GM10266 (cell line): ENCODE data around the gene TBCD.

Source experiments
- DNase-seq: peaks from one replicate; pipeline ENCODE4 v3.0.0; 2012; ENCODE audit errors: extremely low spot score
- CTCF ChIP-seq: IDR thresholded peaks from 2 replicates; pipeline ENCODE4 v1.5.1; 2012; ENCODE audit warnings: mild to moderate bottlenecking, low read depth; ENCODE audit not compliant: control insufficient read depth, insufficient read depth; ENCODE audit errors: missing control alignments

The TBCD gene

GRCh38 chr17:82930043-82930923, 178.4 kb downstream of the TBCD start:
- TF ChIP-seq CTCF: no peak
- no peak for DNase-seq

DNA sequence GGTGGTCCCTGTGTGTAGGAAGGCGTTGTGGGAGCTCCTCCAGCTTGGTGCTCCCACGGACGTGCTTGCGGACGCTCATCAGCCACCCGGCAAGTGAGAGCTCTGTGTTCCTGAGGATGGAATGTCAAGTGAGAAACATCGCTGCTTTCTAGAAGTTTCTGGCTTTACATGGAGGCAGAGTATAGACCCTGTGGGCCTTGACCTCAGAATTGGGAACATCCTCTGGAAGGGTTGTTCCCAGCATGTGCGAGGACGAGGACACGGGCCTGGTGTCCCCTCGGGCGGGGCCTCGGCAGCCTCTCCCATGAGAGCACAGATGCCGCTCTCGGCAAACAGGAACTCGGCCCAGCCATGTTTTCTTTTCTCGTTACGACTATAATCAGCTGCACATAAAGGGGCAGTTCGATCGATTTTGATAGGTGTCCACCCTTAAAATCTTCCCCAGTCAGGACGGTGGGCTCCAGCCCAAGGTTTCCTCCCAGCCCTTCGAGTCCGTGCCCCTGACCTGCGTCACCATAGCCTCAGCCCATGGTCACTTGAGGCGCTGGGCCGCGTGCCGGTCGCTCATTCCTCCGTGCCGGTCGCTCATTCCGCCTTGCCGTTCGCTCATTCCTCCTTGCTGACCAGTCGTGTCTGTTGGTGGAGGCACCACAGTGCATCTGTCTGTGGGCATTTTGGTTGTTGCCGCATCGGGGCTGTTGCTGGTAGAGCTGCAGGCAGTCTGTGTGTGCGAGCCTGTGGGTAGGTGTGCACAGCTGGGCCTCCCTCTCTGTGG, 179.2 kb downstream of the TBCD start:
- no peak for TF ChIP-seq CTCF

DNA sequence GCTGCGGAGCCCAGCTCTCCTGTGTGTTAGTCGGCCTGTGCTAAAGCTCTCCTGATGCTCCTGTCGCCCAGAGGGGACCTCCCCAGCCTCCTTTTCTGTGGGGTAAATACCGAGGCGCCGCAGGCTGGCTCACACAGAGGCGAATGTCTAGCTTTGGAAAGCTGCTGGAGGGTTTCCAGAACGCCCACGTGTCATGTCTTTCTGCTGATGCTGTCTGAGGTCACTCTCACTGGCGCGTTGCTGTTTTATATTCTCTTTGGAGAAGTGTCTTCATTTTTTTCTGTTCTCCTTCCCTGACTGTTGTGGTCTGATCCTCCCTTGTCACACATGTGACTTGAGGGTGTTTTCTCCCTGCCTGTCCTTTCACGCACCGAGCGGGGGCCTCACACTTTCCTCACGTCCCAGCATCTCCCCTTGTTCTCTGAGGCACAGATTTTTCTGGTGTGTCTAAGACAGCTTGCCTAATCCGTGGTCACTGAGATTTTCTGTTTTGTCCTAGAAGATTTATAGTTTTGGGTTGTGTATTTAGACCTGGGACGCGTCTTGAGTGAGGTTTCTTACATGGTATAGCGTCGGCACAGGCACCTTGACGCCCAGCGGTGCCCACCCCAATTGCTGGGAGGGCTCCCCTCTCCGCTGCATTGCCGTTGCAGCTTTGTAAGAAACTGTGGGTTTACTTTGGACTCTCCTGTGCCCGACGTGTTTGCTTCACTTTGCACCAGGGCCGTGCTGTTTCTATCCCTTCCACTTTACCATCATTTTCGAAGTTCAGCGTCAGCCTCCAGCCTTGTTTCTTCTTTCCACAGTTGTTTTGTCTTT, 180.0 kb downstream of the TBCD start:
- no peak for TF ChIP-seq CTCF
- no peak for DNase-seq

More for the DNA sequence above, 179.2 kb downstream of the TBCD start:
- no peak for DNase-seq

- no peak for TF ChIP-seq CTCF
- no peak for DNase-seq
Observed at GRCh38 chr17:82932518-82933310, 180.8 kb downstream of the TBCD start.

DNA sequence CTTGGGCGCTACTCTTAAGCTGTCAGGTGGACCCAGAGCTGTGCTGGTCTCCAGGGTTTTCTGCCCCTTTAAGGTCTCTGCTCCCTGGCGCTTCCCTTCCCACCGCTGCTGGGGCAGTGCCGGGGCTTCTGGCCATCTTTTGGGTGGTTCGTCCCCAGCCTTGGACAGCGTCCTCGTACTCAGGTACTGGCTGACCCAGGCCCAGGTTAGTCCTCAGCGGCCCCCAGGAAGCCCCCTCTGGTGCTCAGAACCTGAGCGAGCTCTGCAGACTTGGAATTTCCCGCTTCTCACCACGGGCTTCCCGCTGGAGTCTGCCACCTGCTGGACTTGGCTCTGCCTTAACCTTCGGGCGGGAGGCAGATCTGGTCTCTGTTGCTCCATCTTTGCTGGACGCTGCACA, 182.0 kb downstream of the TBCD start:
- TF ChIP-seq CTCF: no peak
- no peak for DNase-seq

- TF ChIP-seq CTCF: no peak
- DNase-seq: no peak
Observed at GRCh38 chr17:82935966-82936767, 184.3 kb downstream of the TBCD start.
